Memory B cell (primary cell): ENCODE measurements around the gene CNTN2.

Source experiments
- ATAC-seq: fragments of 150-1000 bp; cut with Tn5 transposase; 2 replicates; pipeline ENCODE4 v1.10.0; 2021; ENCODE audit warnings: low read depth, mild to moderate bottlenecking, moderate library complexity
- DNase-seq, 2 donors: peaks; one replicate each; pipeline ENCODE4 v3.0.0; 2022; ENCODE audit warnings: low spot score in 2 of 2
- H3K27ac Mint-ChIP-seq: one replicate; pipeline ENCODE4 v1.8.0; 2022; ENCODE audit warnings: mild to moderate bottlenecking, moderate library complexity, mixed read lengths
- H3K27me3 Mint-ChIP-seq: one replicate; pipeline ENCODE4 v1.8.0; 2022; ENCODE audit warnings: mixed read lengths
- H3K36me3 Mint-ChIP-seq: one replicate; pipeline ENCODE4 v1.8.0; 2022; ENCODE audit warnings: mild to moderate bottlenecking, mixed read lengths
- H3K4me1 Mint-ChIP-seq: one replicate; pipeline ENCODE4 v1.8.0; 2022; ENCODE audit warnings: mixed read lengths
- H3K4me3 Mint-ChIP-seq: one replicate; pipeline ENCODE4 v1.8.0; 2022; ENCODE audit warnings: mild to moderate bottlenecking, moderate library complexity, mixed read lengths
- H3K9me3 Mint-ChIP-seq: one replicate; pipeline ENCODE4 v1.8.0; 2022; ENCODE audit warnings: mixed read lengths

The CNTN2 gene

DNA sequence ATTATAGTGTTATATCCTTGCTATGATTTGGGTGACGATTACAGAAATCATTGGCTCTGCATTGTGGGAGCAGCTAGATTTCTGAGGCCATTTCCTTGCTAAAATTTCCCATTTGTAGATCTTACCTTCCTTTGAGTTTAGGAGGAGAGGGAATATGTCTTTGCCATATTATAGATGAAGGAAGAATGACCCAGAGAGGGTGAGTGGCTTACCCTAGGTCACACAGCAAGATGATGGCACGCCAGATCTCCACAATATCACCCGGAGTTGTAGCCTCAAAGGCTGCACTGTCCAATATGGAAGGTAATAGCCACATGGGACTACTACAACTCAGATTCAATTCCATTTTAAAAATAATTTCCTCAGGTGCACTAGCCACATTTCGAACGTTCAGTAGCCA is 10.3 kb downstream of the CNTN2 start:
- Mint-ChIP-seq H3K4me1 (no peaks in the 10 kb centered on the region), H3K27ac (no peak overlapping the region), H3K36me3 (no peaks in the 10 kb centered on the region), H3K4me3 (no peak overlapping the region), H3K27me3 (peaks cover 13% of the 10 kb centered on the region), H3K9me3 (no peaks in the 10 kb centered on the region)
- no peak for ATAC-seq
- DNase-seq, result no peak

- Mint-ChIP-seq H3K9me3 (no peaks in the 10 kb centered on the region), H3K27me3 (peaks cover 11% of the 10 kb centered on the region), H3K27ac (no peak overlapping the region), H3K4me1 (no peaks in the 10 kb centered on the region), H3K36me3 (no peaks in the 10 kb centered on the region), H3K4me3 (no peak overlapping the region)
- no peak for ATAC-seq
- DNase-seq, result no peak
Measured at GRCh38 chr1:205054013-205054412, 11.0 kb downstream of the CNTN2 start.

DNA sequence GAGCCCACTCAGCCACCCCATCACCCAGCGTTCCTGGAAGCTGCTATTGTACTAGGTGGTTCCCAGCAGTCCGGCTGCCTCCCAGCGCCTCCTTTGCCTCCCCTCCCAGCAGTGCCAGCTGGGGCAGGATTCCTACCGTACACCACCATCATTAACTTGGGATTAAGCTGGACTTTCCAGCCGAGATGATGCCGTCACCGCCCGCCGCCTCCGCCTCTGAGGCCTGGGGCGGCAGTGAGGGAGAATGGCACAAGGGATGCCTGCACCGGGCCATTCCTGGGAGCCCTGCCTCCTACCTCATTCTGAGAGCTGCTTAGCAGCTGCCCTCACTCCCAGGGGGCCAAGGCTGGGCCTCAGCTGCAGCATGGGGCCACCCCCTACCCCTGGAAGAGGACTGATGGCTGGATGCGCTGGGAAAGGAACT is 13.2 kb downstream of the CNTN2 start:
- H3K36me3 Mint-ChIP-seq, result no peaks in the 10 kb centered on the region
- H3K4me3 Mint-ChIP-seq, result no peak overlapping the region
- H3K27ac Mint-ChIP-seq, result no peak overlapping the region
- peaks cover 8% of the 10 kb centered on the region for H3K27me3 Mint-ChIP-seq
- no peaks in the 10 kb centered on the region for H3K9me3 Mint-ChIP-seq
- H3K4me1 Mint-ChIP-seq, result no peaks in the 10 kb centered on the region
- no peak for DNase-seq
- no peak for ATAC-seq

GRCh38 chr1:205056956-205057568 is 14.1 kb downstream of the CNTN2 start:
- peaks cover 2% of the 10 kb centered on the region for H3K4me1 Mint-ChIP-seq
- peaks cover 7% of the 10 kb centered on the region for H3K27me3 Mint-ChIP-seq
- DNase-seq (no peak), ATAC-seq (no peak)
- H3K9me3 Mint-ChIP-seq, result no peaks in the 10 kb centered on the region
- no peak overlapping the region for H3K4me3 Mint-ChIP-seq
- no peak overlapping the region for H3K27ac Mint-ChIP-seq
- no peaks in the 10 kb centered on the region for H3K36me3 Mint-ChIP-seq

DNA sequence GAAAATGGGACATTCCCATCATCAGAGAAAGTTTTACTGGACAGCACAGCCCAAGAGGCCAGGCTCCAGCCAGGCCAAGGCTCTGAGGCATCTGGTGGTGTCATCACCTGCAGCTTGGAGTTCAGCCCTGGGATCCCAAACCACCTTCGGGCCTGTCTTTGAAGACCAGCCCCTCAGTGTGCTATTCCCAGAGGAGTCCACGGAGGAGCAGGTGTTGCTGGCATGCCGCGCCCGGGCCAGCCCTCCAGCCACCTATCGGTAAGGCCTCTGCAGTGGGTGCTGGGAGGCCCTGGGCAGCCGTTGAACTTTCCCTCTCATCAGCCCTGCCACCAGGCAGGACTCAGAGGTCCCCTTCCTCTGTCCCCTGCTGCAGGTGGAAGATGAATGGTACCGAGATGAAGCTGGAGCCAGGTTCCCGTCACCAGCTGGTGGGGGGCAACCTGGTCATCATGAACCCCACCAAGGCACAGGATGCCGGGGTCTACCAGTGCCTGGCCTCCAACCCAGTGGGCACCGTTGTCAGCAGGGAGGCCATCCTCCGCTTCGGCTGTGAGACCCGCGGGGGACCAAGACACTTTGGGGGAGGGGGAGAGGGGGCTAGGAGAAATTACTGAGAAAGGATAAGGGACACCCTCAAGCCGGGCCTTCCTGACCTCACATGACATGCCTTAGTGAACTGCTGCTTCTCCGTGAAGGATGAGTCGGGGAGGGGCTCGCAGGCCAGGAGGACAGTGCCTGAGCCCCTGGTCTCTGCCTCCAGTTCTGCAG is 15.0 kb downstream of the CNTN2 start:
- Mint-ChIP-seq H3K4me1 (peaks cover 2% of the 10 kb centered on the region), H3K9me3 (no peaks in the 10 kb centered on the region), H3K27ac (no peak overlapping the region), H3K27me3 (peaks cover 7% of the 10 kb centered on the region), H3K36me3 (no peaks in the 10 kb centered on the region), H3K4me3 (no peak overlapping the region)
- no peak for DNase-seq
- ATAC-seq, result no peak

- Mint-ChIP-seq H3K27ac (no peak overlapping the region), H3K4me3 (no peak overlapping the region), H3K9me3 (no peaks in the 10 kb centered on the region), H3K36me3 (no peaks in the 10 kb centered on the region), H3K4me1 (peaks cover 2% of the 10 kb centered on the region), H3K27me3 (peaks cover 7% of the 10 kb centered on the region)
- ATAC-seq (no peak), DNase-seq (no peak)
Measured at GRCh38 chr1:205058853-205059252, 15.8 kb downstream of the CNTN2 start.

GRCh38 chr1:205059660-205060059 is 16.6 kb downstream of the CNTN2 start:
- Mint-ChIP-seq H3K4me1 (peaks cover 2% of the 10 kb centered on the region), H3K27ac (no peak overlapping the region), H3K36me3 (no peaks in the 10 kb centered on the region), H3K4me3 (no peak overlapping the region), H3K27me3 (peaks cover 7% of the 10 kb centered on the region), H3K9me3 (no peaks in the 10 kb centered on the region)
- no peak for ATAC-seq
- no peak for DNase-seq

- Mint-ChIP-seq H3K4me1 (peaks cover 2% of the 10 kb centered on the region), H3K27me3 (peaks cover 4% of the 10 kb centered on the region), H3K27ac (no peak overlapping the region), H3K4me3 (no peak overlapping the region), H3K36me3 (no peaks in the 10 kb centered on the region), H3K9me3 (no peaks in the 10 kb centered on the region)
- DNase-seq (no peak), ATAC-seq (no peak)
Measured at GRCh38 chr1:205060746-205061145, 17.7 kb downstream of the CNTN2 start.

DNA sequence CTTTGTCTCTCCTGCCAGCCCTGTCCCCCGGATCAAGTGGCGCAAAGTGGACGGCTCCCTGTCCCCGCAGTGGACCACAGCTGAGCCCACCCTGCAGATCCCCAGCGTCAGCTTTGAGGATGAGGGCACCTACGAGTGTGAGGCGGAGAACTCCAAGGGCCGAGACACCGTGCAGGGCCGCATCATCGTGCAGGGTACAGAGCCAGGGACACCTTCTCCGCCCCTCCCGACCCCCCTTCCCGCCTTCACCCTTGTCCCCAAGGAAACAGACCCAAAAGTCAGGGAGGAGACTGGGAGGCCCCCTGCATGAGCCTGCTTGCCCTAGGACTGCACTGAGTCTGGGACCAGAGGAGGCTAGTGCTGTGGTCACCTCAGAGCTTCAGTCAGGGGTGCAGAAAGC is 18.2 kb downstream of the CNTN2 start:
- DNase-seq, result no peak
- no peak for ATAC-seq
- H3K4me3 Mint-ChIP-seq, result no peak overlapping the region

GRCh38 chr1:205061665-205062069 is 18.7 kb downstream of the CNTN2 start:
- peak; percentile 81 for ATAC-seq
- H3K4me1 Mint-ChIP-seq, result peaks cover 2% of the 10 kb centered on the region
- H3K36me3 Mint-ChIP-seq, result no peaks in the 10 kb centered on the region
- H3K27ac Mint-ChIP-seq, result no peak overlapping the region
- DNase-seq, result peak; percentile 65 to 78
- no peaks in the 10 kb centered on the region for H3K9me3 Mint-ChIP-seq
- H3K27me3 Mint-ChIP-seq, result peaks cover 4% of the 10 kb centered on the region
- peak overlapping the region; percentile 15 for H3K4me3 Mint-ChIP-seq

More for the DNA sequence above, 18.2 kb downstream of the CNTN2 start:
- Mint-ChIP-seq H3K36me3 (no peaks in the 10 kb centered on the region), H3K27me3 (peaks cover 2% of the 10 kb centered on the region), H3K9me3 (no peaks in the 10 kb centered on the region), H3K4me1 (peaks cover 2% of the 10 kb centered on the region), H3K27ac (no peak overlapping the region)

GRCh38 chr1:205062319-205062718 is 19.3 kb downstream of the CNTN2 start:
- no peak overlapping the region for H3K4me3 Mint-ChIP-seq
- H3K27ac Mint-ChIP-seq, result no peak overlapping the region
- ATAC-seq (no peak), DNase-seq (no peak)
- no peaks in the 10 kb centered on the region for H3K36me3 Mint-ChIP-seq
- peaks cover 2% of the 10 kb centered on the region for H3K27me3 Mint-ChIP-seq
- H3K9me3 Mint-ChIP-seq, result no peaks in the 10 kb centered on the region
- H3K4me1 Mint-ChIP-seq, result peaks cover 2% of the 10 kb centered on the region

DNA sequence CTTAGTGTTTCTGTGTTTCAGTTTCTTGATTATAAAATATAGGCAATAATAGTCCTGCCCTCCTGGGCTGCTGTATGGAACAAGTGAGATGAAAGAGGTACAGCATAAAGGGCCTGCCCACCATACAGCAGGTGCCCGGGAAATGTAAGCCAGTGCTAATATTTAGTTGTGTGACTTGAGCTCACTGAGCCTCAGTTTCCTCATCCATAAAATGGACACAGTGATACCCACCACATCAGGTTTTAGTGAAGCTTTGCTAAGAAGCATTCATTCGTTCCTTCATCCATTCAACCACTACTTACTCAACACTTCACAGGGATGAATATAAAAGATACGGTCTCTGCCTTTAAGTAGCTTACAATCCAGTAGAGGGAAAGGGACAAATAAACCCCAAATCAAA is 19.9 kb downstream of the CNTN2 start:
- H3K27ac Mint-ChIP-seq, result no peak overlapping the region

GRCh38 chr1:205064301-205064700 is 21.3 kb downstream of the CNTN2 start:
- Mint-ChIP-seq H3K4me1 (peaks cover 2% of the 10 kb centered on the region), H3K9me3 (no peaks in the 10 kb centered on the region), H3K36me3 (no peaks in the 10 kb centered on the region), H3K27me3 (peaks cover 2% of the 10 kb centered on the region), H3K4me3 (no peak overlapping the region), H3K27ac (no peak overlapping the region)
- ATAC-seq, result no peak
- DNase-seq, result no peak

More for the DNA sequence above, 19.9 kb downstream of the CNTN2 start:
- no peak for ATAC-seq
- DNase-seq, result no peak
- Mint-ChIP-seq H3K4me1 (peaks cover 2% of the 10 kb centered on the region), H3K4me3 (no peak overlapping the region), H3K36me3 (no peaks in the 10 kb centered on the region), H3K27me3 (peaks cover 2% of the 10 kb centered on the region), H3K9me3 (no peaks in the 10 kb centered on the region)

GRCh38 chr1:205064741-205065316 is 21.8 kb downstream of the CNTN2 start:
- Mint-ChIP-seq H3K36me3 (no peaks in the 10 kb centered on the region), H3K4me1 (peaks cover 2% of the 10 kb centered on the region), H3K27ac (no peak overlapping the region), H3K4me3 (no peak overlapping the region), H3K9me3 (no peaks in the 10 kb centered on the region), H3K27me3 (peaks cover 2% of the 10 kb centered on the region)
- no peak for DNase-seq
- no peak for ATAC-seq
